H9 (cell line): ENCODE results near the gene GGT7. TPM values are rescaled to one million over a fixed set of nuclear protein-coding genes. Genes with fewer than 3 reads are reported as not detected.

Experiments
- DNase-seq: peaks from one replicate; pipeline ENCODE4 v3.0.0-alpha.2; 2017
- H2AFZ ChIP-seq: one replicate; pipeline ENCODE4 v1.6.1; 2013; ENCODE audit warnings: mild to moderate bottlenecking, low read length, control low read depth, moderate library complexity
- H2AK5ac ChIP-seq: 2 replicates; pipeline ENCODE4 v1.6.1; 2013; ENCODE audit warnings: low read length, control low read depth, mixed read lengths; ENCODE audit not compliant: insufficient read length
- H2BK120ac ChIP-seq: one replicate; pipeline ENCODE4 v1.6.1; 2013; ENCODE audit warnings: low read depth, mild to moderate bottlenecking, low read length, control low read depth, inconsistent platforms; ENCODE audit not compliant: poor library complexity, severe bottlenecking
- H2BK12ac ChIP-seq: 2 replicates; pipeline ENCODE4 v1.6.1; 2013; ENCODE audit warnings: low read length, control low read depth, mixed read lengths, low read depth; ENCODE audit not compliant: insufficient read length
- H2BK15ac ChIP-seq: 2 replicates; pipeline ENCODE4 v1.6.1; 2013; ENCODE audit warnings: low read depth, low read length, control low read depth
- H2BK20ac ChIP-seq: one replicate; pipeline ENCODE4 v1.6.1; 2013; ENCODE audit warnings: low read depth, mild to moderate bottlenecking, low read length, control low read depth, inconsistent platforms; ENCODE audit not compliant: poor library complexity, severe bottlenecking
- H2BK5ac ChIP-seq: 2 replicates; pipeline ENCODE4 v1.6.1; 2013; ENCODE audit warnings: low read length, control low read depth, mixed read lengths; ENCODE audit not compliant: insufficient read length
- H3K14ac ChIP-seq: 2 replicates; pipeline ENCODE4 v1.6.1; 2013; ENCODE audit warnings: low read length, control low read depth; ENCODE audit not compliant: insufficient read depth
- H3K18ac ChIP-seq: 2 replicates; pipeline ENCODE4 v1.6.1; 2013; ENCODE audit warnings: low read depth, mild to moderate bottlenecking, mixed read lengths, low read length, control low read depth; ENCODE audit not compliant: insufficient read length
- H3K23ac ChIP-seq: 2 replicates; pipeline ENCODE4 v1.6.1; 2013; ENCODE audit warnings: low read length, control low read depth, mixed read lengths, low read depth; ENCODE audit not compliant: insufficient read length
- H3K23me2 ChIP-seq: 2 replicates; pipeline ENCODE4 v1.6.1; 2013; ENCODE audit warnings: low read depth, mild to moderate bottlenecking, mixed read lengths, low read length, control low read depth; ENCODE audit not compliant: insufficient read length, poor library complexity, severe bottlenecking
- H3K27ac ChIP-seq: 2 replicates; pipeline ENCODE4 v1.5.1; 2013; ENCODE audit warnings: low read length, control low read depth, mixed read lengths, low read depth; ENCODE audit not compliant: insufficient read length
- H3K27me3 ChIP-seq: 2 replicates; pipeline ENCODE4 v1.6.1; 2013; ENCODE audit warnings: low read length, control low read depth, inconsistent platforms; ENCODE audit not compliant: insufficient read depth
- H3K4ac ChIP-seq: 2 replicates; pipeline ENCODE4 v1.6.1; 2013; ENCODE audit warnings: low read depth, mild to moderate bottlenecking, control low read depth, inconsistent platforms, low read length, moderate library complexity
- H3K4me1 ChIP-seq: 2 replicates; pipeline ENCODE4 v1.6.1; 2013; ENCODE audit warnings: low read length, control low read depth, inconsistent platforms; ENCODE audit not compliant: insufficient read depth
- H3K4me2 ChIP-seq: 2 replicates; pipeline ENCODE4 v1.6.1; 2013; ENCODE audit warnings: low read length, control low read depth, mixed read lengths; ENCODE audit not compliant: insufficient read length, insufficient read depth
- H3K56ac ChIP-seq: 2 replicates; pipeline ENCODE4 v1.6.1; 2013; ENCODE audit warnings: low read depth, mild to moderate bottlenecking, mixed read lengths, low read length, control low read depth; ENCODE audit not compliant: insufficient read length
- H3K79me1 ChIP-seq: 2 replicates; pipeline ENCODE4 v1.6.1; 2013; ENCODE audit warnings: low read depth, mild to moderate bottlenecking, moderate library complexity, low read length, control low read depth, inconsistent platforms; ENCODE audit not compliant: insufficient read depth, poor library complexity, severe bottlenecking
- H3K79me2 ChIP-seq: 2 replicates; pipeline ENCODE4 v1.6.1; 2013; ENCODE audit warnings: low read length, control low read depth, inconsistent platforms; ENCODE audit not compliant: insufficient read depth
- H3K9ac ChIP-seq: 2 replicates; pipeline ENCODE4 v1.6.1; 2013; ENCODE audit warnings: low read length, control low read depth, mixed read lengths; ENCODE audit not compliant: insufficient read length; ENCODE audit errors: extremely low read depth
- H3K9me3 ChIP-seq: one replicate; pipeline ENCODE4 v1.6.1; 2013; ENCODE audit warnings: low read depth, low read length, inconsistent platforms; ENCODE audit not compliant: control insufficient read depth
- H3T11ph ChIP-seq: one replicate; pipeline ENCODE4 v1.6.1; 2013; ENCODE audit warnings: mild to moderate bottlenecking, low read length, control low read depth, inconsistent platforms
- H4K20me1 ChIP-seq: one replicate; pipeline ENCODE4 v1.6.1; 2013; ENCODE audit not compliant: control insufficient read depth, insufficient read length, insufficient read depth
- H4K5ac ChIP-seq: 2 replicates; pipeline ENCODE4 v1.6.1; 2013; ENCODE audit warnings: low read depth, mild to moderate bottlenecking, mixed read lengths, low read length, control low read depth; ENCODE audit not compliant: insufficient read length
- H4K8ac ChIP-seq: replicated peaks from 2 replicates; pipeline ENCODE4 v1.6.1; 2013; ENCODE audit warnings: low read length, control low read depth, mixed read lengths, low read depth; ENCODE audit not compliant: insufficient read length
- H4K91ac ChIP-seq: 2 replicates; pipeline ENCODE4 v1.6.1; 2013; ENCODE audit warnings: low read depth, mild to moderate bottlenecking, moderate library complexity, mixed read lengths, low read length, control low read depth; ENCODE audit not compliant: insufficient read length
- H3K27ac Mint-ChIP-seq, 3 experiments: 2 replicates in 2 of 3; 3 replicates in 1 of 3; pipeline ENCODE4 v1.8.0; 2020 to 2021; ENCODE audit warnings: mixed read lengths in 3 of 3, mild to moderate bottlenecking in 1 of 3, moderate library complexity in 1 of 3
- H3K27me3 Mint-ChIP-seq: 2 replicates; pipeline ENCODE4 v1.8.0; 2021; ENCODE audit warnings: low read depth, mild to moderate bottlenecking, moderate library complexity, mixed read lengths
- H3K36me3 Mint-ChIP-seq, 3 experiments: 2 replicates in 2 of 3; 3 replicates in 1 of 3; pipeline ENCODE4 v1.8.0; 2020 to 2021; ENCODE audit warnings: low read depth in 3 of 3, mixed read lengths in 3 of 3; ENCODE audit not compliant: insufficient read depth in 1 of 3
- H3K4me1 Mint-ChIP-seq, 2 experiments: 2 replicates each; pipeline ENCODE4 v1.8.0; 2020; ENCODE audit warnings: mixed read lengths in 2 of 2
- H3K4me3 Mint-ChIP-seq, 2 experiments: 2 replicates in 1 of 2; 3 replicates in 1 of 2; pipeline ENCODE4 v1.8.0; 2020 to 2021; ENCODE audit warnings: mild to moderate bottlenecking in 2 of 2, mixed read lengths in 2 of 2, moderate library complexity in 1 of 2
- H3K9me3 Mint-ChIP-seq, 2 experiments: 2 replicates in 1 of 2; 3 replicates in 1 of 2; pipeline ENCODE4 v1.8.0; 2020; ENCODE audit warnings: mild to moderate bottlenecking in 2 of 2, mixed read lengths in 2 of 2, moderate library complexity in 1 of 2
- WGBS: extraction: QIAGEN DNeasy Blood & Tissue Kit; methylation state at CpG from one replicate; pipeline ENCODE4 v1.1.7; 2013; ENCODE audit warnings: missing lambda C conversion rate, low lambda C conversion rate, mixed read lengths; ENCODE audit not compliant: insufficient read length; ENCODE audit errors: extremely low coverage; 5-methylcytosine and 5-hydroxymethylcytosine counted together
- total RNA-seq: library from RNA; stranded (reverse); gene quantifications from 2 replicates; pipeline ENCODE4 v1.2.1, GENCODE V29; 2021
- TF ChIP-seq, protein P1 (sequence below): fragments of 200-600 bp; sonication (generic); conservative IDR thresholded peaks from 3 replicates; pipeline ENCODE4 v1.8.0; 2021; ENCODE audit warnings: antibody characterized with exemption, mild to moderate bottlenecking

The GGT7 gene
- total RNA-seq, 1 experiment from 2014 or later, result 38.6 TPM

DNA sequence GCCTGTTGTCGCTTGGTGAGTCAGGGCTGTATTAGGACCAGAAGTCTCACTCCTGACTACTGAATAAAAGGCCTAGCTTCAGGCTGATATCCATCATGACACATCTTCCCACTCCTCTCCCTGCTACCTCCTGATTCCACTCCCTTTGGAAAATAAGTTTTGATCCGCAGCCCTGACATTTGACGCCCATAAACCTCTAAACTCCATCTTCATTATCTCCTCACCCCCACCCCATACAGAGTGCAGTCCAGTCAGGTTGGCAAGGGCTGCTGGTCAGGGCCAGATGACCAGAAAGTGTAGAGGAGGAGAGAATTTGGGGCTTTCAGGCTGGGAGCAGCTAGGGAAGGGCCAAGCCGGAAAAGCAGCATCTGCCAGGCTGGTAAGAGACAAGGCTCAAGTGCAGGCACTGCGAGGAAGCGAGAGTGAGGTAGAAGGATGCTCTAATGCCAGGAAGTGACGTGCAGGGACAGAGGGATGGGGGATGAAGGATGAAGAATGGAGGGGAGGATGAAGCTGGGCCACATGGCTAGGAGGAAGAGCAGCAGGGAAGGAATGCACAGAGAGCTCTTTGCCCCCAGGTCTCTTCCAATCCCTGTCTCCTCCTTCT is 1.2 kb downstream of the GGT7 start:
- no peak overlapping the region for H3K27ac ChIP-seq
- H4K20me1 ChIP-seq, result no peaks in the 10 kb centered on the region
- Mint-ChIP-seq H3K27me3 (peaks cover 25% of the 10 kb centered on the region), H3K27ac (peak overlapping the region in 1 of 3 experiments; percentile 1; a peak in 1 of 7 replicates), H3K4me3 (peak overlapping the region; percentile 92 to 95), H3K9me3 (no peaks in the 10 kb centered on the region), H3K4me1 (peaks cover 33 to 35% of the 10 kb centered on the region in 2 experiments), H3K36me3 (peaks cover 0 to 9% (median 0%) of the 10 kb centered on the region in 3 experiments; a peak in 4 of 7 replicates)
- H3K79me1 ChIP-seq, result no peaks in the 10 kb centered on the region
- H3K9me3 ChIP-seq, result no peaks in the 10 kb centered on the region
- H4K5ac ChIP-seq, result no peak overlapping the region
- H4K91ac ChIP-seq, result no peak overlapping the region
- no peak overlapping the region for H2BK15ac ChIP-seq
- H3K4me1 ChIP-seq, result peaks cover 6% of the 10 kb centered on the region; the same call in 1 of the 2 replicates
- no peak overlapping the region for H2BK120ac ChIP-seq
- H4K8ac ChIP-seq, result no peak overlapping the region
- DNase-seq, result no peak
- no peak overlapping the region for H3K18ac ChIP-seq
- no peak overlapping the region for H2AK5ac ChIP-seq
- H3K56ac ChIP-seq, result no peak overlapping the region
- H3K27me3 ChIP-seq, result no peaks in the 10 kb centered on the region; the same call in 1 of the 2 replicates
- H2BK20ac ChIP-seq, result no peak overlapping the region
- H2AFZ ChIP-seq, result no peak overlapping the region
- no CpG with 5 or more reads among the region's 7 CpGs for WGBS
- H3K9ac ChIP-seq, result peak overlapping the region; percentile 4
- no peak overlapping the region for H2BK12ac ChIP-seq
- H3K23ac ChIP-seq, result no peak overlapping the region
- no peak overlapping the region for H3T11ph ChIP-seq
- H3K4ac ChIP-seq, result no peak overlapping the region
- peaks cover 12% of the 10 kb centered on the region for H3K23me2 ChIP-seq
- H3K14ac ChIP-seq, result no peak overlapping the region
- TF ChIP-seq, protein P1, sequence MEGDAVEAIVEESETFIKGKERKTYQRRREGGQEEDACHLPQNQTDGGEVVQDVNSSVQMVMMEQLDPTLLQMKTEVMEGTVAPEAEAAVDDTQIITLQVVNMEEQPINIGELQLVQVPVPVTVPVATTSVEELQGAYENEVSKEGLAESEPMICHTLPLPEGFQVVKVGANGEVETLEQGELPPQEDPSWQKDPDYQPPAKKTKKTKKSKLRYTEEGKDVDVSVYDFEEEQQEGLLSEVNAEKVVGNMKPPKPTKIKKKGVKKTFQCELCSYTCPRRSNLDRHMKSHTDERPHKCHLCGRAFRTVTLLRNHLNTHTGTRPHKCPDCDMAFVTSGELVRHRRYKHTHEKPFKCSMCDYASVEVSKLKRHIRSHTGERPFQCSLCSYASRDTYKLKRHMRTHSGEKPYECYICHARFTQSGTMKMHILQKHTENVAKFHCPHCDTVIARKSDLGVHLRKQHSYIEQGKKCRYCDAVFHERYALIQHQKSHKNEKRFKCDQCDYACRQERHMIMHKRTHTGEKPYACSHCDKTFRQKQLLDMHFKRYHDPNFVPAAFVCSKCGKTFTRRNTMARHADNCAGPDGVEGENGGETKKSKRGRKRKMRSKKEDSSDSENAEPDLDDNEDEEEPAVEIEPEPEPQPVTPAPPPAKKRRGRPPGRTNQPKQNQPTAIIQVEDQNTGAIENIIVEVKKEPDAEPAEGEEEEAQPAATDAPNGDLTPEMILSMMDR, result no peak
- H3K4me2 ChIP-seq, result peak overlapping the region; percentile 93
- no peak overlapping the region for H2BK5ac ChIP-seq
- no peaks in the 10 kb centered on the region for H3K79me2 ChIP-seq
